ENCODE data around the gene FILIP1L.

Gene FILIP1L

DNA sequence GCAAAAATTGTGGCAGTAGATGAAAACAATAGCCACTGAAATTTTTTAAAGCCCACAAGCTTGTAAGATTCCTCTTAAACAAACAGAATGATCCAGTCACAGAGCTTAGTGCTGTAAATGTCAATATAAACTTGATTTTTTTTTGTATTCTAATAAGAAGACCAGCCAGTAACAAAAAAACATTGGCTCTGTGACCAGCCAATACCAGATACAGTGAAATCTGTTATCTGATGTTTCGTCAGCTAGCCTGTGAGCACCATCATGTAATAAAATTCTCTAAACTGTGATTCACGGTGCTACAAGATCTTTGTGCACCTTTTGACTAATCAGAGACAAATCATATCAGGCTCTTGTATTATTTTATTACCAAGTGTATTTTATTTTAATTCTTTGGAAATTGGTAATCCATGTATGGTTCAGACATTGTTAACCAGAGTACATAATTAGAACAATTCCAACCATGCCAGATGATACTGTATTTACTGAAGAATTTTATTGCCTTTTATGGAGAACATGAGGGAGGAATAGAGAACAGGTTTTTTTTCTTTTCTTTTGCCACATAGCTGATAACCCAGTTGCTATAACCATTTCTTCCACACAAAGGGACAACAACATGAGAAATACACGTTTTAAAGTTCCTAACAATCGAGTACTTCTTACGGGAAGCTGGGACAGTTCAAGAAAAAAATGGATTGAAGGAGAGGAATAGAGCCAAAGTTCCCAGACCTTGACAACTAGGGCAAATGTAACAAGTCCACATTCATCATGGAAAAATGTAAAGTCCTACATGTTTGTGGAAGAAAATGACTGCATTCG is 71.9 kb downstream of the FILIP1L start:
- peak; percentile 91 to 96 for DNase-seq (ENCODE audit: low read depth in 2 of 2)
- TF ChIP-seq, protein P1, sequence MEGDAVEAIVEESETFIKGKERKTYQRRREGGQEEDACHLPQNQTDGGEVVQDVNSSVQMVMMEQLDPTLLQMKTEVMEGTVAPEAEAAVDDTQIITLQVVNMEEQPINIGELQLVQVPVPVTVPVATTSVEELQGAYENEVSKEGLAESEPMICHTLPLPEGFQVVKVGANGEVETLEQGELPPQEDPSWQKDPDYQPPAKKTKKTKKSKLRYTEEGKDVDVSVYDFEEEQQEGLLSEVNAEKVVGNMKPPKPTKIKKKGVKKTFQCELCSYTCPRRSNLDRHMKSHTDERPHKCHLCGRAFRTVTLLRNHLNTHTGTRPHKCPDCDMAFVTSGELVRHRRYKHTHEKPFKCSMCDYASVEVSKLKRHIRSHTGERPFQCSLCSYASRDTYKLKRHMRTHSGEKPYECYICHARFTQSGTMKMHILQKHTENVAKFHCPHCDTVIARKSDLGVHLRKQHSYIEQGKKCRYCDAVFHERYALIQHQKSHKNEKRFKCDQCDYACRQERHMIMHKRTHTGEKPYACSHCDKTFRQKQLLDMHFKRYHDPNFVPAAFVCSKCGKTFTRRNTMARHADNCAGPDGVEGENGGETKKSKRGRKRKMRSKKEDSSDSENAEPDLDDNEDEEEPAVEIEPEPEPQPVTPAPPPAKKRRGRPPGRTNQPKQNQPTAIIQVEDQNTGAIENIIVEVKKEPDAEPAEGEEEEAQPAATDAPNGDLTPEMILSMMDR (IDR thresholded peaks at IDR 0.05; ENCODE audit: low read depth, low read length) = no peak
- no peak overlapping the region for H3K4me3 ChIP-seq (replicated peaks in 1 of 2; ENCODE audit: low read depth in 2 of 2, low read length in 2 of 2)

DNA sequence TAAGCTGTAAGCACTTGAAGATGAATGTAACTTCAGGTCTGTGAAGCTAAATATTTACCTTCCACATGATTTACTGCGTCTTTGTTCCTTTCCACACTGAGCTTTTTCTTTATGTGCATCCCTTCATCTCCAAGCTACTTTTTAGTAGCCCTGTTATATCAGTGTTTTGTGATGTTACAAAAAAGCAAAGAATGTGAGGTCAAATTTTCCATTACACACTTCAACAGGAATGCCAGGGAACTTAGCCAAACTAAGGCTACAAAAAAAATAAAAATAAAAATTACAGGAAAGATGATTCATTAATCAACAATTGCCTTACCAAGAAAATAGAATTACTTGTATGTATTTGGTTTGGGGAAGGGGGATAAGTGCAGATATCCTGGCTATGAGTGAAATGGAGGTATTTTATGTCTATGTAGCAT is 73.0 kb downstream of the FILIP1L start:
- DNase-seq (ENCODE audit: low read depth in 2 of 2) = peak; percentile 95 to 97
- TF ChIP-seq, protein P1 (IDR thresholded peaks at IDR 0.05; ENCODE audit: low read depth, low read length) = no peak
- no peak overlapping the region for H3K4me3 ChIP-seq (replicated peaks in 1 of 2; ENCODE audit: low read depth in 2 of 2, low read length in 2 of 2)

DNA sequence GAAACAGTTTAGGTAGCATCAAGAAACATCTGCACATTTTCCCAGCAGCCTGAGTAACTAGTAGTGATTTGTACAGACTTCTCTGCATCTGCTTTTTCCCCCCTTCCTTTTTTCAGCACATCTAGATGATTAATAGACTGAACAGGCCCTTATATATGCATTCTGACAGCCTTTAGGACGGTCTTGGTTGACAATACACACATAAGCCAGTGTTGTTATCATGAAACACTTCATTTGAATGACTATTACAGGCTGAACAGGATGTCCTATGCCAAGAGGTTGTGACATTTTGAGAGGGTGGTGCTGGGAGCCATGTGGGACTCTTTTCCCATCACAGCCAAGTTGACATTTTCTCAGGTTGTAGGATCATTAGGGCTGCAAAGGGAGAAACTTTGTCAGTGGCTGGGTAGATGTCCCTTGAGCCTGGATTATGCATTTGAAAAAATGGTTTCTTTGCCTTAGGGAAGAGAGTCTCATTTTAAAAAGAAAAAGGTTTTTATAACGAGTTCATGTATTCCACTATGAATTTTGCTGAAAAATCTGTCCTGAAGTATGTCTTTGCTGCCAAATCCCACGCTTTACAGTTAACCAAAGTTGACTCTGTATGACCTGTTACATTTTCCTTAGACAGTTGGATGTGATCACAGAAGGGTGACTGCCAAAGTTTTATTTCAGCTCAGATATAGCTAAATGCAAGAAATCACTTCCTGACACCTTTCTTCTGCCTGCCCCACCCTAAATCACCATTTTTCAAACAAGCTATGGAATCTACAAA is 73.7 kb downstream of the FILIP1L start:
- DNase-seq (ENCODE audit: low read depth in 2 of 2) = peak; percentile 78 to 83
- no peak overlapping the region for H3K4me3 ChIP-seq (replicated peaks in 1 of 2; ENCODE audit: low read depth in 2 of 2, low read length in 2 of 2)
- TF ChIP-seq, protein P1 (IDR thresholded peaks at IDR 0.05; ENCODE audit: low read depth, low read length) = no peak

DNA sequence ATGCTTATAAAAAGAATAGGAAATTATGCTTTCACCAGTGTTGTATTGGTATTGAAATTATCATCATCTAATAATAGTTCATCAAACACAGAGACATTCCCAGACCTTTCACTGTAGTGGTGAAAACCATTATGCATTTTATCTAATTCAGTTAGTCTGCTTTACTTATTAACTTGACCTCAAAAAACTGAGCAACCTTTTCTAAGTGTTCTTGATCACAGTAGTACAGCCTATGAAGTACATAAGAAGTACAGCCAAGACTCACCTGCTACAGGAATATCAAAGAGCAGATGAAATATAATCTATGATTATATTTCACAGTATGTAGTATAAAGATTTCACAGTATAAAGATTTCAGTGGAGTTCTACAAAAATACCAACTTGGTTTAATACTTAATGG is 75.2 kb downstream of the FILIP1L start:
- TF ChIP-seq, protein P1 (IDR thresholded peaks at IDR 0.05; ENCODE audit: low read depth, low read length) = no peak
- no peak overlapping the region for H3K4me3 ChIP-seq (replicated peaks in 1 of 2; ENCODE audit: low read depth in 2 of 2, low read length in 2 of 2)
- no peak for DNase-seq (ENCODE audit: low read depth in 2 of 2)

DNA sequence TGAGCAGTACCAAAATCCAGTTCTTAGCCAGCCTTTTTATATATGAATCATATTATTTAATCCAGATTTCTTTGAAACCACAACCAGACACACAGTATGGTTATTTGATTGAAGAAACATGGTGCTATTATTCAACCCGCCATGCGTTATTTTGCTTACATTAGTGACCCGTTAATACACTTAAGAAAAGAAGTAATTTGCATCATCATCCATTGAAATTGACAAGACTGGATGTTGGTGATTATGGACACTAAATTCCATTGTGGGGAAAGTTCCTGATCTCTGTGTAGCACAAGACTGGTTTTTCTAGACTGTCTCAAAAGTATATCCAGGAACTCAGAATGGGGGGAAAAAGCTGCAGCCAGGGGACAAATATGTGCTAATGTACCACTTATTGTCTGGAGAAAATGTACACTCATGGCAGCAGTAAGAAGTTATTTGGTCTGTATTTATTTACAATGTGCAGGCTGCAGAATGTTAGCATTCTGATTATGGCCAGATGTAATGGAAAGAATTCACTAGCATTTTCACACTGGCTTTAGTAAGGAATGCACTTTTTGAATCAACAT is 80.3 kb downstream of the FILIP1L start:
- DNase-seq (ENCODE audit: low read depth in 2 of 2) = peak; percentile 21 to 40
- H3K4me3 ChIP-seq (replicated peaks in 1 of 2; ENCODE audit: low read depth in 2 of 2, low read length in 2 of 2) = no peak overlapping the region
- TF ChIP-seq, protein P1 (IDR thresholded peaks at IDR 0.05; ENCODE audit: low read depth, low read length) = no peak

DNA sequence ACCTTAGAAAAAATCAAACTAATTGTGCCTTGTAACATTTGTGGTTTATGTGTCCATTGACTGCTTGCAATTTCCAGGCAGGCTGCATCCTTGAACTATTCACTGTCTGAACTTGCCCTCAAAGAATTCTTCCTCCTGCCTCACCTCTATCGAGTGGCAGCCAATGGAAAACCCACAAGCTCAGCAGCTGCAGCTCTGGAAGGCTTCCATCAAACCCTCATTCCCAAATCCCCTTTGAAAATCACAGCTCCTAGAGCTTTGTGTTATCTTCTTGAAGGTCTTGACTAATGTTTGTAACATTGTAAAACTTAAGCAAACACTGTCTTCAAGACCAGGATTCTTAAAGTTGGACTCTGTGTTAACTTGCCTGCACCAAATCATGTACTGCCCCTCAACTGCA is 81.1 kb downstream of the FILIP1L start:
- peak; percentile 68 to 84 for DNase-seq (ENCODE audit: low read depth in 2 of 2)
- TF ChIP-seq, protein P1 (IDR thresholded peaks at IDR 0.05; ENCODE audit: low read depth, low read length) = no peak

More for the DNA sequence above, 81.1 kb downstream of the FILIP1L start:
- H3K4me3 ChIP-seq (replicated peaks in 1 of 2; ENCODE audit: low read depth in 2 of 2, low read length in 2 of 2) = no peak overlapping the region
